Ectodermal cell (in vitro differentiated cells): ENCODE measurements around the gene CTU1. TPM values are rescaled to one million over a fixed set of nuclear protein-coding genes. Genes with fewer than 3 reads are reported as not detected.

Source experiments
- H3K27ac ChIP-seq: 2 replicates; pipeline ENCODE4 v1.7.0; 2013; ENCODE audit warnings: mild to moderate bottlenecking, low read depth, low read length; ENCODE audit not compliant: insufficient read depth, poor library complexity, severe bottlenecking
- H3K27me3 ChIP-seq: 2 replicates; pipeline ENCODE4 v1.7.0; 2013; ENCODE audit warnings: mild to moderate bottlenecking, low read length; ENCODE audit not compliant: insufficient read depth, control insufficient read depth, poor library complexity, severe bottlenecking
- H3K36me3 ChIP-seq: one replicate; pipeline ENCODE4 v1.7.0; 2013; ENCODE audit warnings: low read length; ENCODE audit not compliant: control insufficient read depth, insufficient read depth
- H3K4me1 ChIP-seq: one replicate; pipeline ENCODE4 v1.7.0; 2013; ENCODE audit warnings: low read length; ENCODE audit not compliant: control insufficient read depth, insufficient read depth
- H3K4me3 ChIP-seq: 2 replicates; pipeline ENCODE4 v1.7.0; 2013; ENCODE audit warnings: low read depth, low read length, control low read depth; ENCODE audit not compliant: insufficient read depth
- H3K9me3 ChIP-seq: 2 replicates; pipeline ENCODE4 v1.7.0; 2013; ENCODE audit warnings: mild to moderate bottlenecking, low read length, moderate library complexity; ENCODE audit not compliant: control insufficient read depth
- WGBS, 2 experiments: methylation state at CpG; one replicate each; pipeline ENCODE4 v1.1.7; 2013; ENCODE audit warnings: missing lambda C conversion rate in 2 of 2; 5-methylcytosine and 5-hydroxymethylcytosine counted together
- polyA plus RNA-seq, 4 experiments: library from polyadenylated mRNA; stranded (reverse); fragments of 50-300 nt; gene quantifications; one replicate each; pipeline ENCODE4 v1.2.3, GENCODE V29; 2013

CTU1 gene
- 2.5 TPM for polyA plus RNA-seq (2013, experiment 1 of 4)
- polyA plus RNA-seq (2013, experiment 2 of 4) = 2.4 TPM
- polyA plus RNA-seq (2013, experiment 3 of 4) = 3.8 TPM
- 4.2 TPM for polyA plus RNA-seq (2013, experiment 4 of 4)

GRCh38 chr19:51108066-51108804 lies at the start of gene CTU1:
Gene CTU1 (minus strand): TSS chr19:51108409. CDS start chr19:51104569, 3,840 bp downstream.
- H3K36me3 ChIP-seq = no peaks in the 10 kb centered on the region
- peaks cover 17% of the 10 kb centered on the region for H3K27me3 ChIP-seq
- no peak within 1 kb of the TSS for H3K27ac ChIP-seq
- H3K4me3 ChIP-seq = peak within 1 kb of the TSS; percentile 75
- H3K9me3 ChIP-seq = no peaks in the 10 kb centered on the region
- WGBS, 2 experiments = 0% methylated on average over 43 of the region's 43 CpGs
- H3K4me1 ChIP-seq = peaks cover 4% of the 10 kb centered on the region

- Histone ChIP-seq H3K4me1 (no peaks in the 10 kb centered on the region), H3K36me3 (no peaks in the 10 kb centered on the region), H3K4me3 (no peak overlapping the region), H3K9me3 (no peaks in the 10 kb centered on the region), H3K27me3 (no peaks in the 10 kb centered on the region), H3K27ac (peak overlapping the region; percentile 30)
- WGBS, 2 experiments = 70% methylated on average over 2 of the region's 2 CpGs
Observed at GRCh38 chr19:51157265-51157664, 49.1 kb upstream of the CTU1 start.

- 86 to 90% methylated on average over 2 of the region's 2 CpGs for WGBS, 2 experiments
- H3K9me3 ChIP-seq = no peaks in the 10 kb centered on the region
- H3K4me3 ChIP-seq = no peak overlapping the region
- H3K27ac ChIP-seq = no peak overlapping the region
- H3K4me1 ChIP-seq = no peaks in the 10 kb centered on the region
- H3K36me3 ChIP-seq = no peaks in the 10 kb centered on the region
- no peaks in the 10 kb centered on the region for H3K27me3 ChIP-seq
Observed at GRCh38 chr19:51156710-51157109, 48.5 kb upstream of the CTU1 start.

- Histone ChIP-seq H3K27me3 (no peaks in the 10 kb centered on the region), H3K27ac (no peak overlapping the region), H3K4me3 (no peak overlapping the region), H3K4me1 (no peaks in the 10 kb centered on the region), H3K36me3 (no peaks in the 10 kb centered on the region), H3K9me3 (no peaks in the 10 kb centered on the region)
- 90% methylated on average over 3 of the region's 3 CpGs for WGBS, 2 experiments
Observed at GRCh38 chr19:51150627-51151026, 42.4 kb upstream of the CTU1 start.

- H3K9me3 ChIP-seq = no peaks in the 10 kb centered on the region
- H3K4me1 ChIP-seq = no peaks in the 10 kb centered on the region
- WGBS, 2 experiments = 91 to 97% methylated on average over 3 of the region's 3 CpGs
- no peak overlapping the region for H3K27ac ChIP-seq
- no peaks in the 10 kb centered on the region for H3K36me3 ChIP-seq
- no peak overlapping the region for H3K4me3 ChIP-seq
- no peaks in the 10 kb centered on the region for H3K27me3 ChIP-seq
Observed at GRCh38 chr19:51148580-51148979, 40.4 kb upstream of the CTU1 start.

- H3K36me3 ChIP-seq = no peaks in the 10 kb centered on the region
- H3K27ac ChIP-seq = no peak overlapping the region
- H3K4me3 ChIP-seq = no peak overlapping the region
- H3K4me1 ChIP-seq = no peaks in the 10 kb centered on the region
- no peaks in the 10 kb centered on the region for H3K9me3 ChIP-seq
- no peaks in the 10 kb centered on the region for H3K27me3 ChIP-seq
- WGBS, 2 experiments = 88% methylated on average over 1 of the region's 1 CpG; no CpG with 5 or more reads in 1 of the 2 experiments
Observed at GRCh38 chr19:51147663-51148062, 39.5 kb upstream of the CTU1 start.

- no peaks in the 10 kb centered on the region for H3K27me3 ChIP-seq
- no peaks in the 10 kb centered on the region for H3K4me1 ChIP-seq
- H3K27ac ChIP-seq = no peak overlapping the region
- WGBS, 2 experiments = 92 to 95% methylated on average over 7 of the region's 7 CpGs
- H3K4me3 ChIP-seq = no peak overlapping the region
- H3K36me3 ChIP-seq = no peaks in the 10 kb centered on the region
- H3K9me3 ChIP-seq = no peaks in the 10 kb centered on the region
Observed at GRCh38 chr19:51146751-51147150, 38.5 kb upstream of the CTU1 start.

GRCh38 chr19:51145916-51146493 lies 37.8 kb upstream of the CTU1 start:
- WGBS, 2 experiments = 71 to 82% methylated on average over 3 of the region's 4 CpGs
- no peak overlapping the region for H3K27ac ChIP-seq
- H3K4me1 ChIP-seq = no peaks in the 10 kb centered on the region

GRCh38 chr19:51144482-51145045 lies 36.4 kb upstream of the CTU1 start:
- Histone ChIP-seq H3K27me3 (no peaks in the 10 kb centered on the region), H3K4me3 (no peak overlapping the region), H3K9me3 (no peaks in the 10 kb centered on the region), H3K4me1 (no peaks in the 10 kb centered on the region), H3K36me3 (no peaks in the 10 kb centered on the region), H3K27ac (no peak overlapping the region)
- 89 to 90% methylated on average over 11 of the region's 11 CpGs for WGBS, 2 experiments

More at GRCh38 chr19:51145916-51146493, 37.8 kb upstream of the CTU1 start:
- no peak overlapping the region for H3K4me3 ChIP-seq
- H3K27me3 ChIP-seq = no peaks in the 10 kb centered on the region
- no peaks in the 10 kb centered on the region for H3K9me3 ChIP-seq
- no peaks in the 10 kb centered on the region for H3K36me3 ChIP-seq

- Histone ChIP-seq H3K9me3 (no peaks in the 10 kb centered on the region), H3K36me3 (no peaks in the 10 kb centered on the region)
Observed at GRCh38 chr19:51143486-51143885, 35.3 kb upstream of the CTU1 start.

More at GRCh38 chr19:51143486-51143885, 35.3 kb upstream of the CTU1 start:
- WGBS, 2 experiments = 90 to 91% methylated on average over 5 of the region's 5 CpGs
- Histone ChIP-seq H3K27ac (no peak overlapping the region), H3K4me3 (no peak overlapping the region), H3K27me3 (no peaks in the 10 kb centered on the region), H3K4me1 (no peaks in the 10 kb centered on the region)
